GM12878 (cell line): ENCODE results near the gene KIDINS220. TPM values are rescaled to one million over a fixed set of nuclear protein-coding genes. Genes with fewer than 3 reads are reported as not detected.

ENCODE experiments used
- HCFC1 ChIP-seq: fragments of 150-350 bp; IDR thresholded peaks from 2 replicates; pipeline ENCODE4 v1.6.1; 2014; ENCODE audit warnings: low read length
- IKZF1 ChIP-seq: fragments of 450-650 bp; conservative IDR thresholded peaks from 2 replicates; pipeline ENCODE4 v1.6.1; 2017; ENCODE audit warnings: antibody characterized with exemption, mild to moderate bottlenecking
- LARP7 ChIP-seq: fragments of 450-650 bp; IDR thresholded peaks from 2 replicates; pipeline ENCODE4 v1.6.1; 2017; ENCODE audit warnings: mild to moderate bottlenecking
- MTA3 ChIP-seq: IDR thresholded peaks from 2 replicates; pipeline ENCODE4 v1.6.1; 2012; ENCODE audit warnings: low read length, inconsistent platforms, borderline replicate concordance
- NFXL1 ChIP-seq: fragments of 450-650 bp; IDR thresholded peaks from 2 replicates; pipeline ENCODE4 v1.6.1; 2017; ENCODE audit warnings: antibody characterized with exemption, mild to moderate bottlenecking, borderline replicate concordance
- NR2C2 ChIP-seq: IDR thresholded peaks from 2 replicates; pipeline ENCODE4 v1.6.1; 2011; ENCODE audit warnings: borderline replicate concordance, low read depth; ENCODE audit not compliant: control insufficient read depth, insufficient read length
- TCF7 ChIP-seq: IDR thresholded peaks from 2 replicates; pipeline ENCODE4 v1.6.1; 2014; ENCODE audit warnings: antibody characterized with exemption, borderline replicate concordance
- ZNF217 ChIP-seq: fragments of 450-650 bp; IDR thresholded peaks from 2 replicates; pipeline ENCODE4 v1.6.1; 2017; ENCODE audit warnings: antibody characterized with exemption, mild to moderate bottlenecking
- polyA plus RNA-seq, 11 experiments: library from polyadenylated mRNA; depleted of rRNA in 4 of 11; unstranded in 6 of 11; stranded (reverse) in 5 of 11; fragments of >200 nt; fragmentation: Nextera tagmentation in 4 of 11; fragmentation: Illumina TruSeq in 1 of 11; extraction: Ambion mirVana in 4 of 11; extraction: Trizol in 1 of 11; gene quantifications; 1 replicate in 1 of 11; 2 replicates in 10 of 11; pipeline versions ENCODE4 v1.2.1 to v1.2.3, GENCODE V29; 2011 to 2016; ENCODE audit warnings: inconsistent platforms in 2 of 11, missing spikeins in 2 of 11, low read depth in 1 of 11
- total RNA-seq, 4 experiments: library from RNA; depleted of rRNA in 3 of 4; stranded (reverse); fragments of >200 nt in 3 of 4; fragmentation: Illumina TruSeq in 1 of 4; extraction: Trizol in 1 of 4; gene quantifications; 2 replicates each; pipeline versions ENCODE4 v1.2.1 to v1.2.3, GENCODE V29; 2013 to 2021
- TF ChIP-seq, protein P1 (sequence below): fragments of 450-650 bp; IDR thresholded peaks from 2 replicates; pipeline ENCODE4 v1.6.1; 2017; ENCODE audit warnings: borderline replicate concordance
- TF ChIP-seq, protein P2 (sequence below): fragments of 450-650 bp; IDR thresholded peaks from 2 replicates; pipeline ENCODE4 v1.6.1; 2018; ENCODE audit warnings: mild to moderate bottlenecking, low read depth, moderate library complexity; ENCODE audit not compliant: partially characterized antibody

The KIDINS220 gene
- total and polyA plus RNA-seq, 10 of the 15 experiments (the other 5 are each of a cell fraction or from before 2014, with no cell fraction given), result 6.0 to 31.2 (median 16.0) TPM

DNA sequence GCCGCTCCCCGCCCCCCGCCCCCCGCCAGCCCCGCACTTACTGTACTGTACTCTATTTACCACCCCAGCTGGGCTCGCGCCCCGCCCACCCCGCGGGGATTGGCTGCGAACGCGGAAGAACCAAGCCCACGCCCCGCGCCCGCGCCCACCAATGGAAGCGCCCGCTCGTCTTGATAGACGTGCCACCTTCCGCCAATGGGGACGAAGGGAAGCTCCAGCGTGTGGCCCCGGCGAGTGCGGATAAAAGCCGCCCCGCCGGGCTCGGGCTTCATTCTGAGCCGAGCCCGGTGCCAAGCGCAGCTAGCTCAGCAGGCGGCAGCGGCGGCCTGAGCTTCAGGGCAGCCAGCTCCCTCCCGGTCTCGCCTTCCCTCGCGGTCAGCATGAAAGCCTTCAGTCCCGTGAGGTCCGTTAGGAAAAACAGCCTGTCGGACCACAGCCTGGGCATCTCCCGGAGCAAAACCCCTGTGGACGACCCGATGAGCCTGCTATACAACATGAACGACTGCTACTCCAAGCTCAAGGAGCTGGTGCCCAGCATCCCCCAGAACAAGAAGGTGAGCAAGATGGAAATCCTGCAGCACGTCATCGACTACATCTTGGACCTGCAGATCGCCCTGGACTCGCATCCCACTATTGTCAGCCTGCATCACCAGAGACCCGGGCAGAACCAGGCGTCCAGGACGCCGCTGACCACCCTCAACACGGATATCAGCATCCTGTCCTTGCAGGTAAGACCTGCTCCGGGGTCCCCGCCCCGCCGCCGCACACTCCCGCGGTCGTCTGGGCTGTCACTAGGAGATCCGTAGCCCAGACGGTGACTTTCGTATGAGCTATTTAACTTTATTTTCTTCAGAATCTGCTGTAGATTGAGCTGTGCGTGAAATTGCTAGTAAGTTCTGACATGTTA lies 155.4 kb downstream of the KIDINS220 start, which contains the start of gene ID2 (continued):
- no peak for TF ChIP-seq NR2C2
- TF ChIP-seq HCFC1, result peak; percentile 57
- TF ChIP-seq MTA3, result no peak
- no peak for TF ChIP-seq ZNF217
- TF ChIP-seq LARP7, result peak; percentile 84
- TF ChIP-seq, protein P1, sequence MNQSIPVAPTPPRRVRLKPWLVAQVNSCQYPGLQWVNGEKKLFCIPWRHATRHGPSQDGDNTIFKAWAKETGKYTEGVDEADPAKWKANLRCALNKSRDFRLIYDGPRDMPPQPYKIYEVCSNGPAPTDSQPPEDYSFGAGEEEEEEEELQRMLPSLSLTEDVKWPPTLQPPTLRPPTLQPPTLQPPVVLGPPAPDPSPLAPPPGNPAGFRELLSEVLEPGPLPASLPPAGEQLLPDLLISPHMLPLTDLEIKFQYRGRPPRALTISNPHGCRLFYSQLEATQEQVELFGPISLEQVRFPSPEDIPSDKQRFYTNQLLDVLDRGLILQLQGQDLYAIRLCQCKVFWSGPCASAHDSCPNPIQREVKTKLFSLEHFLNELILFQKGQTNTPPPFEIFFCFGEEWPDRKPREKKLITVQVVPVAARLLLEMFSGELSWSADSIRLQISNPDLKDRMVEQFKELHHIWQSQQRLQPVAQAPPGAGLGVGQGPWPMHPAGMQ, result no peak
- TF ChIP-seq IKZF1, result peak; percentile 66
- no peak for TF ChIP-seq NFXL1
- TF ChIP-seq, protein P2, sequence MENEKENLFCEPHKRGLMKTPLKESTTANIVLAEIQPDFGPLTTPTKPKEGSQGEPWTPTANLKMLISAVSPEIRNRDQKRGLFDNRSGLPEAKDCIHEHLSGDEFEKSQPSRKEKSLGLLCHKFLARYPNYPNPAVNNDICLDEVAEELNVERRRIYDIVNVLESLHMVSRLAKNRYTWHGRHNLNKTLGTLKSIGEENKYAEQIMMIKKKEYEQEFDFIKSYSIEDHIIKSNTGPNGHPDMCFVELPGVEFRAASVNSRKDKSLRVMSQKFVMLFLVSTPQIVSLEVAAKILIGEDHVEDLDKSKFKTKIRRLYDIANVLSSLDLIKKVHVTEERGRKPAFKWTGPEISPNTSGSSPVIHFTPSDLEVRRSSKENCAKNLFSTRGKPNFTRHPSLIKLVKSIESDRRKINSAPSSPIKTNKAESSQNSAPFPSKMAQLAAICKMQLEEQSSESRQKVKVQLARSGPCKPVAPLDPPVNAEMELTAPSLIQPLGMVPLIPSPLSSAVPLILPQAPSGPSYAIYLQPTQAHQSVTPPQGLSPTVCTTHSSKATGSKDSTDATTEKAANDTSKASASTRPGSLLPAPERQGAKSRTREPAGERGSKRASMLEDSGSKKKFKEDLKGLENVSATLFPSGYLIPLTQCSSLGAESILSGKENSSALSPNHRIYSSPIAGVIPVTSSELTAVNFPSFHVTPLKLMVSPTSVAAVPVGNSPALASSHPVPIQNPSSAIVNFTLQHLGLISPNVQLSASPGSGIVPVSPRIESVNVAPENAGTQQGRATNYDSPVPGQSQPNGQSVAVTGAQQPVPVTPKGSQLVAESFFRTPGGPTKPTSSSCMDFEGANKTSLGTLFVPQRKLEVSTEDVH, result no peak
- no peak for TF ChIP-seq TCF7
